SK-N-SH treated with all-trans-retinoic acid at 6 μM for 48 hours (cell line): Measurements from ENCODE around the gene ACTR2.
"Not testable (repeated sequence)": the region's sequence is repeated elsewhere in the genome, so short reads cannot be mapped to it uniquely, and the experiment has no call there.

Source experiments
- ARNTL ChIP-seq: fragments of 450-650 bp; formaldehyde crosslinking; IDR thresholded peaks from 2 replicates; pipeline ENCODE4 v1.5.0; 2020; ENCODE audit warnings: low read depth, mild to moderate bottlenecking, moderate library complexity, borderline replicate concordance
- CREB5 ChIP-seq: fragments of 250-450 bp; sonication (Bioruptor Pico); IDR thresholded peaks from 2 replicates; pipeline ENCODE4 v1.5.1; 2020; ENCODE audit warnings: low read depth, mild to moderate bottlenecking, moderate library complexity
- ESRRG ChIP-seq: fragments of 250-450 bp; sonication (Bioruptor Pico); IDR thresholded peaks from 2 replicates; pipeline ENCODE4 v1.6.1; 2021; ENCODE audit warnings: mild to moderate bottlenecking
- ISL1 ChIP-seq: fragments of 250-450 bp; sonication (Bioruptor Pico); IDR thresholded peaks from 2 replicates; pipeline ENCODE4 v2.1.2; 2022; ENCODE audit warnings: mild to moderate bottlenecking, moderate library complexity
- RARB ChIP-seq: fragments of 250-450 bp; sonication (Bioruptor Pico); IDR thresholded peaks from 2 replicates; pipeline ENCODE4 v1.8.0; 2021; ENCODE audit warnings: mild to moderate bottlenecking, moderate library complexity
- SNAI2 ChIP-seq: fragments of 250-450 bp; sonication (Bioruptor Pico); IDR thresholded peaks from 2 replicates; pipeline ENCODE4 v1.5.0; 2020; ENCODE audit warnings: mild to moderate bottlenecking, moderate library complexity
- ZFP3 ChIP-seq: fragments of 250-450 bp; sonication (Bioruptor Pico); IDR thresholded peaks from 2 replicates; pipeline ENCODE4 v1.5.0; 2020; ENCODE audit warnings: mild to moderate bottlenecking, moderate library complexity
- ZNF8 ChIP-seq: fragments of 450-650 bp; formaldehyde crosslinking; IDR thresholded peaks from 2 replicates; pipeline ENCODE4 v1.5.0; 2020; ENCODE audit warnings: mild to moderate bottlenecking, moderate library complexity

GRCh38 chr2:65183406-65183805, 44.2 kb upstream of the ACTR2 start:
- not testable (repeated sequence) for TF ChIP-seq RARB; ZFP3 (CRISPR knock-in tag); ISL1 (CRISPR knock-in tag); CREB5; ZNF8 (CRISPR knock-in tag); SNAI2 (CRISPR knock-in tag); ARNTL (CRISPR knock-in tag); ESRRG (CRISPR knock-in tag)
